ENCODE results near the gene URI1. TPM values are rescaled to one million over a fixed set of nuclear protein-coding genes. Genes with fewer than 3 reads are reported as not detected.
A peak's percentile ranks its signal among the peaks of the same experiment; 100 is the strongest.

Gene URI1
- total and polyA plus RNA-seq, 2 of the 8 experiments (the other 6 are each of a cell fraction or from before 2014, with no cell fraction given), result 27.7 to 64.3 TPM

GRCh38 chr19:30061223-30062064 is 119.4 kb downstream of the URI1 start:
- Histone ChIP-seq H3K9ac (replicated peaks in 1 of 4; ENCODE audit: extremely low read depth in 1 of 4, low read depth in 3 of 4, low read length in 3 of 4) (no peak overlapping the region), H3K23ac (ENCODE audit: insufficient read length) (no peak overlapping the region), H3K4ac (replicated peaks; ENCODE audit: insufficient read length, low read depth, low read length) (no peak overlapping the region), H2AK5ac (ENCODE audit: low read depth, low read length) (no peak overlapping the region), H2AFZ (ENCODE audit: low read length) (no peak overlapping the region), H2BK5ac (ENCODE audit: low read depth, low read length) (no peak overlapping the region), H4K8ac (ENCODE audit: extremely low read depth, insufficient read depth, low read length) (no peak overlapping the region), H3K27me3 (replicated peaks in 1 of 4; ENCODE audit: control insufficient read depth in 3 of 4, extremely low read depth in 1 of 4, insufficient read depth in 3 of 4, low read length in 3 of 4) (no peaks in the 10 kb centered on the region), H3K18ac (ENCODE audit: extremely low read depth, low read length) (no peak overlapping the region; the same call in 1 of the 2 replicates), H2BK20ac (ENCODE audit: low read length) (no peak overlapping the region), H3K4me3 (ENCODE audit: extremely low read depth in 1 of 4, insufficient read depth in 2 of 4, low read depth in 3 of 4, low read length in 4 of 4) (no peak overlapping the region), H2BK120ac (replicated peaks; ENCODE audit: low read depth, low read length) (no peak overlapping the region), H3K36me3 (ENCODE audit: control insufficient read depth in 2 of 4, insufficient read depth in 4 of 4, low read length in 3 of 4) (no peaks in the 10 kb centered on the region), H4K5ac (ENCODE audit: insufficient read length, low read depth, low read length) (no peak overlapping the region), H3K79me2 (ENCODE audit: control insufficient read depth in 1 of 2, insufficient read depth in 2 of 2, low read length in 2 of 2) (no peaks in the 10 kb centered on the region), H2BK15ac (ENCODE audit: low read length) (no peak overlapping the region), H2BK12ac (ENCODE audit: low read depth, low read length) (no peak overlapping the region), H3K56ac (replicated peaks; ENCODE audit: insufficient read length, low read depth, low read length) (no peak overlapping the region), H3K23me2 (ENCODE audit: low read depth, low read length) (no peaks in the 10 kb centered on the region), H3K79me1 (ENCODE audit: low read depth, low read length) (no peaks in the 10 kb centered on the region), H3K4me1 (replicated peaks in 1 of 4; ENCODE audit: control insufficient read depth in 3 of 4, insufficient read depth in 4 of 4, low read length in 3 of 4) (no peaks in the 10 kb centered on the region), H3K4me2 (ENCODE audit: insufficient read depth in 1 of 2, low read depth in 2 of 2, low read length in 2 of 2) (no peak overlapping the region), H3K9me3 (ENCODE audit: insufficient read depth in 2 of 2, low read depth in 1 of 2, low read length in 1 of 2) (no peaks in the 10 kb centered on the region), H3K14ac (ENCODE audit: insufficient read length) (no peak overlapping the region), H3K27ac (ENCODE audit: low read depth, low read length) (no peak overlapping the region), H4K20me1 (replicated peaks in 1 of 2; ENCODE audit: control insufficient read depth in 1 of 2, insufficient read depth in 2 of 2, low read length in 2 of 2) (no peaks in the 10 kb centered on the region), H4K91ac (replicated peaks; ENCODE audit: insufficient read length, low read length) (no peak overlapping the region)
- peak in 1 of 2 experiments; percentile 24 for DNase-seq (ENCODE audit: low read depth in 1 of 2, low spot score in 2 of 2)
- no peak for TF ChIP-seq EGR1 (IDR thresholded peaks at IDR 0.05; ENCODE audit: borderline replicate concordance, low read depth, low read length)
- TF ChIP-seq POLR2AphosphoS5 (IDR thresholded peaks at IDR 0.05; ENCODE audit: low read depth, low read length), result no peak
- no peak for FAIRE-seq
- ChIA-PET CTCF (ENCODE audit: partially characterized antibody) (interaction anchor here (1.0 to 1.7 kb wide), 4 partner anchors 11 to 16 kb away, joined by 3 to 7 read pairs (median 5); no protein-coding TSS in a partner anchor), POLR2A (ENCODE audit: partially characterized antibody) (interaction anchor here (0.6 to 1.1 kb wide), 2 partner anchors 9 to 564 kb away, joined by 3 read pairs; no protein-coding TSS in a partner anchor)
- 92% methylated on average over 26 of the region's 26 CpGs; no CpG with 5 or more reads in 1 of the 2 experiments for WGBS, 2 experiments (ENCODE audit: extremely low coverage in 1 of 2, insufficient coverage in 1 of 2, insufficient read length in 1 of 2, insufficient replicate concordance in 2 of 2, low coverage in 1 of 2, low lambda C conversion rate in 2 of 2, missing lambda C conversion rate in 1 of 2)

Measured in H1 (cell line).